GM23338 (cell line): ENCODE measurements around the gene RNF186. TPM values are rescaled to one million over a fixed set of nuclear protein-coding genes. Genes with fewer than 3 reads are reported as not detected.

Source experiments
- ATAC-seq: fragments of 200-7000 bp; cut with Tn5 transposase; 3 replicates; pipeline ENCODE4 v1.9.1; 2020
- DNase-seq: peaks from one replicate; pipeline ENCODE4 v3.0.0-alpha.2; 2015; ENCODE audit warnings: low spot score
- H2AFZ ChIP-seq: fragments of 200-600 bp; sonication (generic); 2 replicates; pipeline ENCODE4 v1.8.0; 2016; ENCODE audit warnings: antibody characterized with exemption, mild to moderate bottlenecking, moderate library complexity
- H3F3A ChIP-seq: fragments of 200-600 bp; sonication (generic); replicated peaks from 2 replicates; pipeline ENCODE4 v1.8.0; 2017; ENCODE audit warnings: antibody characterized with exemption, mixed run types, low read depth
- H3K27ac ChIP-seq: fragments of 200-600 bp; sonication (generic); 2 replicates; pipeline ENCODE4 v1.6.1; 2016; ENCODE audit warnings: low read depth
- H3K27me3 ChIP-seq: fragments of 200-600 bp; sonication (generic); 2 replicates; pipeline ENCODE4 v1.8.0; 2016; ENCODE audit warnings: mild to moderate bottlenecking, mixed run types, moderate library complexity; ENCODE audit not compliant: insufficient read depth
- H3K36me3 ChIP-seq: fragments of 200-600 bp; sonication (generic); 2 replicates; pipeline ENCODE4 v1.8.0; 2016; ENCODE audit warnings: mild to moderate bottlenecking; ENCODE audit not compliant: insufficient read depth
- H3K4me1 ChIP-seq: fragments of 200-600 bp; sonication (generic); 2 replicates; pipeline ENCODE4 v1.8.0; 2016; ENCODE audit warnings: mild to moderate bottlenecking, moderate library complexity; ENCODE audit not compliant: insufficient read depth
- H3K4me2 ChIP-seq: fragments of 200-600 bp; sonication (generic); 2 replicates; pipeline ENCODE4 v1.7.1; 2017; ENCODE audit warnings: mixed run types
- H3K4me3 ChIP-seq: fragments of 200-600 bp; sonication (generic); 2 replicates; pipeline ENCODE4 v1.6.1; 2016; ENCODE audit warnings: mixed run types
- H3K79me2 ChIP-seq: fragments of 200-600 bp; sonication (generic); replicated peaks from 2 replicates; pipeline ENCODE4 v1.8.0; 2017; ENCODE audit warnings: mild to moderate bottlenecking; ENCODE audit not compliant: insufficient read depth
- H3K9me2 ChIP-seq: fragments of 200-600 bp; sonication (generic); 2 replicates; pipeline ENCODE4 v1.8.0; 2017; ENCODE audit not compliant: insufficient read depth
- H4K20me1 ChIP-seq: fragments of 200-600 bp; sonication (generic); replicated peaks from 2 replicates; pipeline ENCODE4 v1.8.0; 2017; ENCODE audit warnings: mild to moderate bottlenecking; ENCODE audit not compliant: insufficient read depth
- H3K27ac Mint-ChIP-seq: 2 replicates; pipeline ENCODE4 v1.8.0; 2020; ENCODE audit warnings: inconsistent platforms, mild to moderate bottlenecking, moderate library complexity, mixed read lengths
- H3K27me3 Mint-ChIP-seq: 3 replicates; pipeline ENCODE4 v1.8.0; 2022; ENCODE audit warnings: low read depth, mild to moderate bottlenecking, moderate library complexity, mixed read lengths, inconsistent platforms; ENCODE audit not compliant: insufficient read depth, poor library complexity
- H3K36me3 Mint-ChIP-seq: 3 replicates; pipeline ENCODE4 v1.8.0; 2021; ENCODE audit warnings: low read depth, mild to moderate bottlenecking, inconsistent platforms, moderate library complexity, mixed read lengths
- H3K4me1 Mint-ChIP-seq: 3 replicates; pipeline ENCODE4 v1.8.0; 2020; ENCODE audit warnings: mild to moderate bottlenecking, inconsistent platforms, mixed read lengths
- H3K4me3 Mint-ChIP-seq: 3 replicates; pipeline ENCODE4 v1.8.0; 2021; ENCODE audit warnings: moderate library complexity, mild to moderate bottlenecking, inconsistent platforms, mixed read lengths
- H3K9me3 Mint-ChIP-seq: 3 replicates; pipeline ENCODE4 v1.8.0; 2020; ENCODE audit warnings: moderate library complexity, mild to moderate bottlenecking, inconsistent platforms, mixed read lengths
- CREB1 ChIP-seq: fragments of 250-450 bp; sonication (Bioruptor Pico); IDR thresholded peaks from 2 replicates; pipeline ENCODE4 v1.5.0; 2020; ENCODE audit warnings: low read depth, mild to moderate bottlenecking, moderate library complexity
- CTCF ChIP-seq, 2 experiments: fragments of 200-600 bp in 1 of 2; sonication (generic) in 1 of 2; conservative IDR thresholded peaks; 2 replicates each; pipeline versions ENCODE4 v1.5.1 to v1.6.1; 2016 to 2017; ENCODE audit warnings: antibody characterized with exemption in 2 of 2, low read depth in 2 of 2, mild to moderate bottlenecking in 2 of 2, moderate library complexity in 1 of 2
- ETS1 ChIP-seq: IDR thresholded peaks from 2 replicates; pipeline ENCODE4 v1.6.1; 2016; ENCODE audit warnings: antibody characterized with exemption
- EZH2 ChIP-seq: fragments of 200-600 bp; sonication (generic); IDR thresholded peaks from one replicate; pipeline ENCODE4 v1.8.0; 2017; ENCODE audit warnings: antibody characterized with exemption, mild to moderate bottlenecking, low read depth; ENCODE audit not compliant: unreplicated experiment
- EZH2phosphoT487 ChIP-seq: fragments of 200-600 bp; sonication (generic); IDR thresholded peaks from one replicate; pipeline ENCODE4 v1.8.1; 2018; ENCODE audit warnings: antibody characterized with exemption; ENCODE audit not compliant: unreplicated experiment
- JUNB ChIP-seq: IDR thresholded peaks from one replicate; pipeline ENCODE4 v1.6.1; 2016; ENCODE audit warnings: antibody characterized with exemption; ENCODE audit not compliant: unreplicated experiment
- NANOG ChIP-seq: IDR thresholded peaks from 2 replicates; pipeline ENCODE4 v1.6.1; 2016; ENCODE audit warnings: antibody characterized with exemption, borderline replicate concordance
- POLR2AphosphoS5 ChIP-seq: IDR thresholded peaks from 2 replicates; pipeline ENCODE4 v1.6.1; 2016; ENCODE audit warnings: antibody characterized with exemption, low read depth
- REST ChIP-seq: IDR thresholded peaks from one replicate; pipeline ENCODE4 v1.6.1; 2018; ENCODE audit warnings: antibody characterized with exemption; ENCODE audit not compliant: unreplicated experiment
- STAT1 ChIP-seq: IDR thresholded peaks from one replicate; pipeline ENCODE4 v1.6.1; 2016; ENCODE audit warnings: antibody characterized with exemption; ENCODE audit not compliant: unreplicated experiment
- ZNF114 ChIP-seq: fragments of 250-450 bp; sonication (Bioruptor Pico); IDR thresholded peaks from 2 replicates; pipeline ENCODE4 v1.5.0; 2020; ENCODE audit warnings: mild to moderate bottlenecking, moderate library complexity
- ZNF331 ChIP-seq: fragments of 250-450 bp; sonication (Bioruptor Pico); IDR thresholded peaks from 2 replicates; pipeline ENCODE4 v1.5.0; 2020; ENCODE audit warnings: low read depth, mild to moderate bottlenecking, moderate library complexity
- ZNF462 ChIP-seq: fragments of 250-450 bp; sonication (Bioruptor Pico); IDR thresholded peaks from 2 replicates; pipeline ENCODE4 v1.5.0; 2020; ENCODE audit warnings: mild to moderate bottlenecking, moderate library complexity
- polyA plus RNA-seq: library from polyadenylated mRNA; unstranded; fragments of >200 nt; fragmentation: Nextera tagmentation; extraction: Ambion mirVana; gene quantifications from 2 replicates; pipeline ENCODE4 v1.2.1, GENCODE V29; 2016
- total RNA-seq: library from RNA; depleted of rRNA; stranded (reverse); fragments of >200 nt; shearing (Covaris generic); gene quantifications from 2 replicates; pipeline ENCODE4 v1.2.3, GENCODE V29; 2014

RNF186 gene
- total and polyA plus RNA-seq, 2 experiments from 2014 or later = not detected

GRCh38 chr1:19828546-19828945 lies 13.5 kb upstream of the RNF186 start:
- H3K4me3 Mint-ChIP-seq = no peak overlapping the region
- no peaks in the 10 kb centered on the region for H3K27me3 ChIP-seq
- H4K20me1 ChIP-seq = no peaks in the 10 kb centered on the region
- no peak for DNase-seq
- H3K9me3 Mint-ChIP-seq = peaks cover 16% of the 10 kb centered on the region
- no peak overlapping the region for H3K4me3 ChIP-seq
- peaks cover 3% of the 10 kb centered on the region; the same call in 1 of the 2 replicates for H3K9me2 ChIP-seq
- H3F3A ChIP-seq = no peaks in the 10 kb centered on the region
- peaks cover 4% of the 10 kb centered on the region for H3K27me3 Mint-ChIP-seq
- H3K27ac ChIP-seq = no peak overlapping the region
- H3K27ac Mint-ChIP-seq = no peak overlapping the region
- no peak overlapping the region for H2AFZ ChIP-seq
- H3K4me2 ChIP-seq = no peak overlapping the region
- TF ChIP-seq ZNF114 = no peak
- no peak for TF ChIP-seq POLR2AphosphoS5
- TF ChIP-seq EZH2phosphoT487 = no peak
- TF ChIP-seq CTCF (conservative IDR thresholded peaks at IDR 0.05; ENCODE audit: low read depth in 2 of 2) = no peak
- TF ChIP-seq EZH2 = no peak
- no peak for TF ChIP-seq ZNF462 (CRISPR knock-in tag)
- TF ChIP-seq ZNF331 (CRISPR knock-in tag) = no peak
- TF ChIP-seq REST = no peak
- TF ChIP-seq JUNB = no peak
- no peak for TF ChIP-seq ETS1
- no peak for TF ChIP-seq CREB1 (CRISPR knock-in tag)
- no peak for TF ChIP-seq STAT1
- TF ChIP-seq NANOG = no peak
- ATAC-seq = no peak
- H3K36me3 Mint-ChIP-seq = no peaks in the 10 kb centered on the region
- H3K4me1 ChIP-seq = no peaks in the 10 kb centered on the region
- H3K79me2 ChIP-seq = no peaks in the 10 kb centered on the region
- H3K36me3 ChIP-seq = 0 out of 2 replicates have a peak, but pooled peaks cover 6% of the 10 kb centered on the region
- peaks cover 6% of the 10 kb centered on the region; the same call in 2 of the 3 replicates for H3K4me1 Mint-ChIP-seq
